Globus pallidus (tissue), 1 donor: ENCODE measurements around the gene PGS1.
"Not testable (repeated sequence)": the region's sequence is repeated elsewhere in the genome, so short reads cannot be mapped to it uniquely, and the experiment has no call there.

Experiments used
- DNase-seq: peaks from one replicate; pipeline ENCODE4 v3.0.0-alpha.2; 2015; ENCODE audit warnings: low spot score

The PGS1 gene, protein sequence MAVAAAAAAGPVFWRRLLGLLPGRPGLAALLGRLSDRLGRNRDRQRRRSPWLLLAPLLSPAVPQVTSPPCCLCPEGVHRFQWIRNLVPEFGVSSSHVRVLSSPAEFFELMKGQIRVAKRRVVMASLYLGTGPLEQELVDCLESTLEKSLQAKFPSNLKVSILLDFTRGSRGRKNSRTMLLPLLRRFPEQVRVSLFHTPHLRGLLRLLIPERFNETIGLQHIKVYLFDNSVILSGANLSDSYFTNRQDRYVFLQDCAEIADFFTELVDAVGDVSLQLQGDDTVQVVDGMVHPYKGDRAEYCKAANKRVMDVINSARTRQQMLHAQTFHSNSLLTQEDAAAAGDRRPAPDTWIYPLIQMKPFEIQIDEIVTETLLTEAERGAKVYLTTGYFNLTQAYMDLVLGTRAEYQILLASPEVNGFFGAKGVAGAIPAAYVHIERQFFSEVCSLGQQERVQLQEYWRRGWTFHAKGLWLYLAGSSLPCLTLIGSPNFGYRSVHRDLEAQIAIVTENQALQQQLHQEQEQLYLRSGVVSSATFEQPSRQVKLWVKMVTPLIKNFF

DNA sequence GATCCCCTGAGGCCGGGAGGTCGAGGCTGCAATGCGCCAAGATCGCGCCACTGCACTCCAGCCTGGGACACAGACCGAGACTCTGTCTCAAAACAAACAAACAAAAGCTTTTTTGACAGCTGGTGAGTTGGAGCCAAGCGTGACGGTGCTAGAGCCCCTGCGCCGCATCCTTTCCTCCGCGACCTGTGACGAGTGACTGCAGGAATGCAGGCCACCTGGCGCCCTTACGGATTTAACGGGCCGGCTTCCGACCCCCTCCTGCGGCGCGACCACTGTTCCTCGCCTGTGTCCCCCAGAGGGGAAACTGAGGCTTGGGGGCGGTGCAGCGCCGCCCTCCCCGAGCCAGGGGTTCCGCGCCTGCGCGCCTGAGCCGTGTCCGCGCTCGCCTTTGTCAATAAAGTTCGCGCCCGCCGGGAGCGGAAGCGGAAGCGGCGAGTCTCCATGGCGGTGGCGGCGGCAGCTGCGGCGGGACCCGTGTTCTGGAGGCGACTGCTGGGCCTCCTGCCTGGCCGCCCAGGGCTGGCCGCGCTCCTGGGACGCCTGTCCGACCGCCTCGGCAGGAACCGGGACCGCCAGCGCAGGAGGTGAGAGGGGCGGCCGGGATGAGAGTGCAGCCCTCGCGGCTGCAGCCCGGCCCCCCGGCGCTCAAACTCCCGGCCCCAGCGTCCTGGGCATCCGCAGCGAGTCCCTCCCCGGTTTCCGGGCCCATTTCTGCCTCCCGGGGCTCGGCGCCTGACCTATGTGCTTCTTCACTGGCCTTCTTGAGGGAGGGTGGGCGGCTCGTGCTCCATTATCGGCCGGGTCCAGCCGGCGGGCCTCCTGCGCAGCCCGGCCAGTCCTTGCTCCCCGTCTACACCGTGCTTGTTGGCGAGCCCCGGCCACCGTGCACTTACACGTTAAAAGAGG, at the start of gene PGS1:
Gene PGS1, plus strand, starts transcription at position 425 of the 906 bp plus-strand sequence. Its CDS starts 17 bp downstream, at position 442.
- peak; percentile 60 for DNase-seq

DNA sequence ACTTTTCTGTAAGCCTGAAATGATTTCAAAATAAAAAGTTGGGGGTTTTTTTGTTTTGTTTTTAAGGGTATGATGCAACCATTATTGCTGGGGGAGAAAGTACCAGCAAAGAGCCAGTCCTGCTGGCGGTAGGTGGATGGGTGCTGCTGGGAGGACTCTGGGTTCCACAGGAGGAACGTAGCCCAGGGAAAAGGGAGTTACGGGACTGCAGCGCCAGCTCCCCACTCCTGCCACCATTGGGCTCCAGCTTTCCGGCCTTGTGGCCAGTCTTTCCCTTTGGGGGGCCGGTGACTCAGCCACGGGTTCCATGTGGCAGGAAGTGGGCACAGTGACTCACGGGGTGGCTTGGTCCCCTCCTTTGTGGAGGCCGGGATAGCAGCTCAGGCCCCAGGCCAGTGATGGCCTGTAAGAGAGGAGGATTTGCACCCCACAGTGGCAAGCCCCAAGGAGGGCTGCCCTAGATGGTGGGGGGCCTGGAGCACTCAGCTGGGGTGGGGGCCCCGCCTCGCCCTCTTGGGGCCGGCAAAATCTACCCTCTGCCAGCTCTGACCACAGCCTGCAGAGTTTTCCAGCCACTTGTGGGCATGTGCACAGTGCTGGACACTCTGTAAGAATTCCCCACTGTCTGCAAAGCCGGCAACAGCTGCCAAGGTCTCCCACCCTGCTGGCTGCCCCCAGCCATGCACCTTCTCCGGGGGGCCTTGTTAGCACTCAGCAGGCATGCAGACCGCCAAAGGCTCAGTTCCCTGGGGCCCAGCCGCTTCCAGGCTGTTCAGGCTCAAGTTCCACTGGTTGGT, 49.0 kb upstream of the PGS1 start:
- DNase-seq = no peak

DNA sequence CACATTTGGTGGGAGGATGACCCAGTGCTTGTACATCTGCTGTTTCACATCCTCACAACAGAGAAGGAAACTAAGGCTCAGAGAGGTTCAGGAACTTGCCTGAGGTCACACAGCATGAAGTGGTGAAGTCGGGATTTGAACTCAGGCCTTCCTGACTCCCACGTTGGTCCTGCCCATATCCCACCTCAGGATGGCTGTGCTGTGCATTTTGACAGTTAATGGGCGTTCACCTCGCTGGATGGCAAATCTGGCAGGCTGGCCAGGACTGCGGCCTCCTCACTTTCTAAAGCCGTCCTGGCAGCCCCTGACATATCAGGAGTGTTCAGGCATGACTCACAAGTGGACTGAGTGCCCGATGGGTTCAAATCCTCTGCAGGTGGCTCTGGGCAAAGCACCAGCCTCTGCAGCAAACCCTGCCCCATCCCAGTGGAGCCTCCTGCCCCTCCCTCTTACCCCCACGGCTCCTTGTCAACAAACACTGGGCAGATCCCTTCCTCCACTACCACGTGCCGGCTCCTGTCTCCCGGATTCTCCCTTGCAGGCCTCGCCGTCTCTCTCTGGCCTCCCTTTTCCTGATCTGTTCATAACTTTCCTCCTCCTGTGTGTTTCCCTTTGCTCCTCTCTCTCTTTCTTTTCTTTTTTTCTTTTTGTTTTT, 47.8 kb upstream of the PGS1 start:
- no peak for DNase-seq

- DNase-seq = not testable (repeated sequence)
Observed at GRCh38 chr17:78331355-78331754, 47.1 kb upstream of the PGS1 start.

GRCh38 chr17:78332991-78333390, 45.5 kb upstream of the PGS1 start:
- no peak for DNase-seq

GRCh38 chr17:78335209-78335608, 43.2 kb upstream of the PGS1 start:
- no peak for DNase-seq

DNA sequence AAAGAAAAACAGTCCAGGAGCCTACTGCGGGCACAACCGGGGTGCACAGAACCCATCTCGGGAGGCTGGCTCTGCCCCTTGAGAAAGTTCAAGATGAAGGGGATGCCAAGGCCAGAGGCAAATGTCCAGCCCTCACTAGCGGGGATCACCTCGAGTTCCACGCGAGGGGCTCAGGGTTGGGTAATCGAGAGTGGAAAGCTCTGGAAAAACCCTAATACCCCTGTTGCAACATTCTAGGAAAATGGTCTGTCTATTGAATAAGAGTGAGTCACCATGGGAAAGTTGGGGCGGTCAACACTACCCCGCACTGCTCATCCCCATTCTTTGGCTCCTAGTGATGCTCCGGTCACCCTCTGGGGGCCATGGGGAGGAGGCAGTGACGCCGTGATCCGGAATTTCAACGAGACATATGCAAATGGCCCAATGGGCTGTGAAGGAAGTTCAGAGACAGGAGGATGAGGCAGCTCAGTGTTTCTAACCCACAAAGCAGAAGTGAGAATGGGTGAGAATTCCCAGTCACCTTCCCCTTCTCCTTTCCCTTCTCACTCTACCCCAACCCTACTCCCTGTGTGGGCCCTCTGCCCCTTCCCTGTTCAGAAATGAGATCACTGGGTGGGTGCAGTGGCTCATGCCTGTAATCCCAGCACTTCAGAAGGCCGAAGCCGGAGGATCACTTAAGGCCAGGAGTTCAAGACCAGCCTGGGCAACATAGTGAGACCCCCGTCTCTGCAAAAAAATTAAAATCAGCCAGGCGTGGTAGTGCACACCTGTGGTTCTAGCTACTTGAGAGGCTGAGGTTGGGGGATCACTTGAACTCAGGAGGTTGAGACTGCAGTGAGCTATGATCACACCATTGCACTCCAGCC, 41.0 kb upstream of the PGS1 start:
- DNase-seq = peak; percentile 51

DNA sequence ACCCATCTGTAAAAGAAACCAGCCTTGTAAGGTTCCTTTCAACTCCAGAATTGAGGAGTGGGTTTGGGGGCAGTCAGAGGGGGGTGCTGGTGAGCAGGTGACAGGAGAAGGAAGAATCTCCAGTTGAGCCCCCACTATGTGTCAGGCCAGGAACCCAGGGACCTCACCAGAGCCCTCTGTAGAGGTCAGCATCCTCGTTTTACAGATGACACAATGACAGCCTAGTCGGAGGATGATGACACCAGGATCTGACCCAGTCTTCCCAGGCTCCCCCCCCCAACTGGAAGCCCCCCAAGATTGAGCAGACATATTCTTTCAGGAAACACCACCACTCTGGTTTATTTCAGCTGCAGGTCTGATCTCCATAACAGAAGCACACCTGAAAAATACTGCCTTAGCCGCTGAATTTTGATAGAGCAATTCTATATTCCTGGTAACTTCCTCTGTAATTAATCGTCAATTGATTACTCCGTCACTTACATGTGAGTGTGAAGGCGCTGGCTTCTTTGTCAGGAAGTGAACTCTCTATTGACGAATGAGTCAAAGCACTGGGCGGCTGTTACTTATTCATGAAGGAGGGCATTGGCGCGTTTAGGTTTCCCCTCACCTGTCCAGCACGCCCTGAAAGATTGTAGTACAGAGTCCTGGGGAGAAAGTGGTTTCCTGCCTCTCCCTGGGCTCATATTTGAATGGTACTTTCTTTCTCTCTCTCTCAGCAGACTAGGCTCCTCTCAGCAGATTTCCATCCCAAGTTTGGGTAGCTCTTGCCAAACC, 39.8 kb upstream of the PGS1 start:
- DNase-seq = no peak

DNA sequence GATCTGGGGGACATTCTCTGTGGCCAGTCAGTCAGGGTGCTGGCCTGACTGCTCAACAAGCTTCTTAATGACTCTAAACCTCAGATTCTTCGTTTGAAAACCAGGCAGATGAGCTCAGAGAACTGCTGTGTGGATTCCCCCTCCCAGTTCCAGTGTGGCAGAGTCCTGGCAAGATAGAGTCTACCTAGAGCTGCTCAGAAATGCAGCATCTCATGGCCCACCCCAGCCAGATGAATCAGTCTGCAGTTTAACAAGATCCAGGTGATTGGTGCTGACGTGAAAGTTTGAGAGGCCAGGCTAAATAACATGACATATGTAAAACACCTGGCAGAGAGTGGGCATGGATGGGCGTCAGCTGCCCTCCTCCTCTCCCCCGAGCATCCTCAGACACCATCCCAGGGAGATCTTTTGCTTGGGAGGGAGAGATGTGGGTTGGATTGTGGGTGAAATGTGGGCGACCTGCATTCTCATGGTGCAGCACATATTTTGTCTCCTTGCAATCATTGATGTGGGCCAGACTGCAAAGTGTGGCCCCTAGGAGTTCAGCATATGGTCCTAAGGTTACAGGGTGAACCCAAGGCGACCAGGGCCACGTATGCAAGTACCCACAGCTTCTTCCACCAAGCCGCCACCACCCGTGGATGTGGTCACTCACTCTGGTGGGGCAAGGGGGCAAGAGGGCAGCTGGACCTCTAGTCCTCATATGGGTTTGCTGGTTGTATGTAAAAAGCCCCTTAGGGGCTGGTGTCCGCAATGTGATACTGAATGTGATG, 38.1 kb upstream of the PGS1 start:
- no peak for DNase-seq

DNA sequence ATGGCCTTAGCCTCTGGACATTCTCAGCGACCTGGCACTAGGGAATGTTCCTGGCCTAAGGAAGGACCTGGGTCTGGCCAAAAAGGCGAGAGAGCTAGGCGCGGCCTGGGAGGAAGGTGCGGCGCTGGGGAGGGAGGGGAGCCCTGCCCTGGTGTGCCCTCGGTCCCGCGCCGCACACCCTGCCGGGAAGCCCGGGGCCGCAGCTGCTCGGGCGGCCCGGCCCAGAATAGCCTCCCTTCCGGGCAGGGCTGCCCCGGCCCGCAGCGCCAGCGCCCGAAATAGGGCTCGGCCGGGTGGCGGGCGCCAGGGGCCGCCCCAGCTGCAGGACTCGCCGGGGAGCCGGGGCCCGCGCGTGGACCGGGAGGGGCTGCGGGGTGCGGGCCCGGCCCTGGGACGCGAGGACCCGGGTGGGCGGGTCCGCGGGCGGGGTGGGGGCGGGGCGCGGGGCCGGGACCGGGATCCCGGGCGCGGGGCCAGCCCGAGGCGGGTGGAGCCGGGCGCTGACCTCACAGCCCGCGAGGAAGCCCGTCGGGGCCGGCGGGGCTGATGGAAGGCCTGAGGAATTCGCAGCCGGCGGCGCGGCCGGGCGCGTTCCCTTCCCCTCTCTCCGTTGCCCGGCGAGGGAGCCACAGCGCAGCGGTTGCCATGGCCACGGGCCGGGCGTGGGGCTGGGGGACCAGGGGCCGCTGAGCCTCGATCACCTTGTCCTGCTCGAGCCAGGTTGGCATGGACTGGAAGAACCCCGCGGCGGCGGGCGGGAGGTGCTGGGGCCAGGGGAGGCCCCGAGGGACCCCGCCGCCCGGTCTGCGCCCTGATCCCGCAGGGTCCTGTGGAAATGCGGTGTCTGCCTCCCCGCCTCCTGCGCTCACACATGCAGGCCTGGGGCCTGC, 36.6 kb upstream of the PGS1 start:
- DNase-seq = peak; percentile 82

GRCh38 chr17:78342449-78343186, 35.8 kb upstream of the PGS1 start:
- DNase-seq = no peak

- DNase-seq = no peak
Observed at GRCh38 chr17:78343187-78343542, 35.3 kb upstream of the PGS1 start.

GRCh38 chr17:78343543-78344201, 34.8 kb upstream of the PGS1 start:
- no peak for DNase-seq

DNA sequence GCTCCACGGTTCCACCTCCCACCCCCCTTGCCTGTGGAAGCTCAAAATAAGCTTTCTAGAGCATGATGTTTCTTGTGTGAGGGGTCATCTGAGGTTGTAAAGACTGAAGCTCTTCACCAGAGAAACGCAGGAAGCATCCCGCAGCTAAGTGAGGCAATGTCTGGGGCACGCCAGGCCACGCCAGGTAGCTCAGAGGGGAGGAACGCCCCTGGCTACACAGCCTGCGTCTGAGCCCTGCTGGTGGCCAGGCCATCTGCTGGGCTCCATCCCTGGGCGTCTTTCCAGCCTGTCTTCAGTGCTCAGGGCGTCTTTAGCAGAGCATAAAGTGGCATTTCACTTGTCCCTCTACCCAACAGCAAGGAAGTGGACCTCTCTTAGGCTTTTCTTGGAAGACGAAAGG, 33.8 kb upstream of the PGS1 start:
- DNase-seq = no peak

DNA sequence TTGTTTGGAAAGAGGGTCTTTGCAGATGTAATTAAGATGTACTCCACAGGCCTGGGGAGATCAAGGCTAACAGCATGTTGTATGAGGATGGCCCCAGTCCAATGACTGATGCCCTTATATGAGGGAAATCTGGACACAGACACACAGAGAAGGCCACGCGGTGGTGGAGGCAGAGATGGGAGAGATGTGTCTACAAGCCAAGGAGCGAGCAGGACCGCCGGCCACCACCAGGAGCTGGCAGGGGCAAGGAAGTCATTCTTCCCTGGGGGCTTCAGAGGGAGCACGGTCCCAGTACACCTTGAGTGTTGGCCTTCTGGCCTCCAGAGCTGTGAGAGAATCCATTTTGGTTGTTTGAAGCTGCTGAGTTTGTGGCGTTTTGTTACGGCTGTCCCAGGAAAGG, 33.3 kb upstream of the PGS1 start:
- no peak for DNase-seq

DNA sequence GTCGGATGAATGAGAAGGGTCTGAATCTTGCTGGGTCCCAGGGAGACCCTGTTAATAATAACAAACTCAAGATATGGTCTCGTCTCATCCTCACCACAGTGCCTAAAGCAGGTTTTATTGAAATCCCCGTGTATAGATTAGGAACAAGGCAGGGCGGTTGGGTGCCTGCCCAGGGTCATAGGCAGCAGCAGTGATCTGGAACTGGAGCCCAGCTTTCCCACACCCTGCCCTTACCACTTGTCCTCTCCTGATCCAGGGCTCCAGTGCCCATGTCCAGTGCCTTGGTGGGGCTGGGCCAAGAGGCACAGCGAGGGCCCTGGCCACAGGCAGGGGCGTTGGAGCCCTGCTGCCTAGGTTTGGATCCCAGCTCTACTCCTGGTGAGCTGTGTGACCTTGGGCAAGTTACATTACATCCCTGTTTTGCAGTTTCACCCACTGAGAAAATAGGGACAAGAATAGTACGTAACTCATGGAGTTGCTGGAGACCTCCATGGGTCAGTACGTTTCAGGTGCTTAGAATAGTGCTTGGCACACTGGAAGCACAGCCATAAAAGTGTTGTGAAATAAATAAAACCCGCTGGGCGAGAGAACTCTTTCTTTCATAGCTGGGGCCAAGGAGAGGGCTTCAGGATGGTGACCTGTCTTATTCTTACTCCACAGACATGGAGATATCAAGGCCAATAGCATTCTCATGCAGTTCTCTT, 32.5 kb upstream of the PGS1 start:
- DNase-seq = no peak
